Coronary artery (tissue), 2 donors: ENCODE data around the gene HOXB1.
A peak's percentile ranks its signal among the peaks of the same experiment; 100 is the strongest.
"Not testable (repeated sequence)": the region's sequence is repeated elsewhere in the genome, so short reads cannot be mapped to it uniquely, and the experiment has no call there.

Experiments used
- DNase-seq: peaks from one replicate; pipeline ENCODE4 v3.0.0-alpha.2; 2017; ENCODE audit warnings: low spot score
- H3K27ac ChIP-seq, 2 donors: fragments of 200-600 bp; sonication (generic); one replicate each; pipeline ENCODE4 v1.5.1; 2016 to 2019
- H3K4me3 ChIP-seq: fragments of 200-600 bp; sonication (generic); 2 replicates; pipeline ENCODE4 v1.5.1; 2016; ENCODE audit warnings: mild to moderate bottlenecking, moderate library complexity
- TF ChIP-seq, protein P1 (sequence below): fragments of 200-600 bp; sonication (generic); IDR thresholded peaks from one replicate; pipeline ENCODE4 v1.5.1; 2019; ENCODE audit warnings: antibody characterized with exemption

HOXB1 gene

DNA sequence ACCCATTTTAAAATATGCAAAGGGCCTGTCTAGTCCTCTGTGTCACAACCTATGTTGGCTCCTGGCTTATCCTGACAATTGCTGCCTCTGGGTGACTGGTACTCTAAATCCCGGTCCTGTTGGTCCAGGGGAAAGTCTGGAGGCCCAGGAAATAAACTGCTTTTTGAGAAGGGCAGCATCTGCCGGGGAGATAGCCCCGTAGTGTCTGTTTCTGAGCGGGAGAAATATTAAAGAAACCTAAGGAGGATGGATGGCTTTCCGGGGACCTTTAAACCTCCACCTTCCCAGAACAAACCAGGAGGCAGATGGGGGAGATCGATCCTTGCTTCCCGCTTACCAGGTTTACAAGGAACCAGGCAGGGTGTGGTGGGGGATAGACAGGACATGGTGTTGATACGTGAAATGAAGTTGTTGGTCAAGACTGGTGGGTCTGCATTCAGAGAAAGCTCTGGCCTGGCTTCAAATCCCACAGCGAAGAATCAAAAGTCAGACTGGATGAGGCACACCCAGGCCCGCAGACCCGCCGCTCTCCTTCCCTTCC lies 10.3 kb upstream of the HOXB1 start:
- Histone ChIP-seq H3K27ac (peak overlapping the region; percentile 89 to 93), H3K4me3 (peak overlapping the region; percentile 87)
- TF ChIP-seq, protein P1, sequence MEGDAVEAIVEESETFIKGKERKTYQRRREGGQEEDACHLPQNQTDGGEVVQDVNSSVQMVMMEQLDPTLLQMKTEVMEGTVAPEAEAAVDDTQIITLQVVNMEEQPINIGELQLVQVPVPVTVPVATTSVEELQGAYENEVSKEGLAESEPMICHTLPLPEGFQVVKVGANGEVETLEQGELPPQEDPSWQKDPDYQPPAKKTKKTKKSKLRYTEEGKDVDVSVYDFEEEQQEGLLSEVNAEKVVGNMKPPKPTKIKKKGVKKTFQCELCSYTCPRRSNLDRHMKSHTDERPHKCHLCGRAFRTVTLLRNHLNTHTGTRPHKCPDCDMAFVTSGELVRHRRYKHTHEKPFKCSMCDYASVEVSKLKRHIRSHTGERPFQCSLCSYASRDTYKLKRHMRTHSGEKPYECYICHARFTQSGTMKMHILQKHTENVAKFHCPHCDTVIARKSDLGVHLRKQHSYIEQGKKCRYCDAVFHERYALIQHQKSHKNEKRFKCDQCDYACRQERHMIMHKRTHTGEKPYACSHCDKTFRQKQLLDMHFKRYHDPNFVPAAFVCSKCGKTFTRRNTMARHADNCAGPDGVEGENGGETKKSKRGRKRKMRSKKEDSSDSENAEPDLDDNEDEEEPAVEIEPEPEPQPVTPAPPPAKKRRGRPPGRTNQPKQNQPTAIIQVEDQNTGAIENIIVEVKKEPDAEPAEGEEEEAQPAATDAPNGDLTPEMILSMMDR: no peak
- DNase-seq: no peak

DNA sequence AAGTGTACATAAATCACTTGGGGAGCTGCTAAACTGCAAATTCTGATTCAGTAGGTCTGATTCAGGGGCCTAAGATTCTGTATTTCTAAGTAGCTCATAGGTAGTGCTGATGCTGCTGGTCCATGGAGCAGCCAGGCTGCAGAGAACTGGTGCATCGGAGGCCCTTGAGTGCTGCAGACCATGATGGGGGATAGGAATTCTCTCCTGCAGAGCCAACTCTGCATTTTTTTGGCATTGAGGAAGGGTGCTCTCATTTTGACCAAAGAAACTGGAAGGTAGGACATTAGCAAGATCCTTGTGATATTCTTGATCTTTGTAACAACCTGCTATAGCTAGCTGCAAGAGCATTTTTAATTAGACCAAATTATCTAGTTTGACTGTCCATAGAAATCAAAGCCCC lies 9.4 kb upstream of the HOXB1 start:
- no peak overlapping the region for H3K27ac ChIP-seq
- TF ChIP-seq, protein P1: no peak
- no peak for DNase-seq
- H3K4me3 ChIP-seq: no peak overlapping the region

DNA sequence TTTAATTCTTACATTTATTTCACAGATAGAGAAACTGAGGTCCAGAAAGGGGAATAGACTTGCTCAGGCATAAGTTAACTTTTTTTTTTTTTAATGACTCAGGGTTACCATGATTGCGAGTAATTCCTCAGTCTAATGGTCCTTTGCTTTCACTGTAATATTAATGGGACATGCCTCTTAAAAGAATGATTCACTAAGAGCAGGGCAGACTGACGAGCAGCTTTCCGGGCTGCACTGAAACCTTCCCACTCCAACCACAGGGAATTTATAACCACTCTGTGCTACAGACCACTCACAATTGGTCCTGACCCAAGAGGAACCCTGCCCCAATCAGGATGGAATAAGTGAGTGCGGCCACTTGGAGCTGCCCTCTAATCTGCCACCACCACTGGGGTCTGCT lies 8.4 kb upstream of the HOXB1 start:
- no peak overlapping the region for H3K27ac ChIP-seq
- DNase-seq: no peak

DNA sequence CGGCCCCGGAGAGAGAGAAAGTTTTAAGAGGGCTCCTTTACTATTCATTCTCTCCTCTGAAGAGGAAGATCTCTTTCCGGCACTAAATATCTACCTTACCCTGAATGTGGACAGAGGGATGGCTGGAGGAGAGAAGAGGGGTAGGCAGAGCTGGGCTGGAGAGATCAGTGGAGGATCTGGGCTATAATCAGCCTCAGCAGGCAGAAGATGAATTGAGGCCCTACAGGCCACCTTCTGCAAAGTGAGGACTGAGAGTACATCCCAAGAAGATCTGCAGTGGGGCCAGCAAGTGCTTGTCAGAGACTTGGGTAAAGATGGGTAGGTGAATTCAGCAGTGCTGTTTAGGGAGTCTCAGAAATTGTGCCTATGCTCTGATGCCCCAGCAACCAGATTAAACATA lies 6.5 kb upstream of the HOXB1 start:
- TF ChIP-seq, protein P1: no peak
- Histone ChIP-seq H3K4me3 (no peak overlapping the region), H3K27ac (no peak overlapping the region)
- no peak for DNase-seq

More for the DNA sequence above, 8.4 kb upstream of the HOXB1 start:
- TF ChIP-seq, protein P1: no peak
- H3K4me3 ChIP-seq: no peak overlapping the region

DNA sequence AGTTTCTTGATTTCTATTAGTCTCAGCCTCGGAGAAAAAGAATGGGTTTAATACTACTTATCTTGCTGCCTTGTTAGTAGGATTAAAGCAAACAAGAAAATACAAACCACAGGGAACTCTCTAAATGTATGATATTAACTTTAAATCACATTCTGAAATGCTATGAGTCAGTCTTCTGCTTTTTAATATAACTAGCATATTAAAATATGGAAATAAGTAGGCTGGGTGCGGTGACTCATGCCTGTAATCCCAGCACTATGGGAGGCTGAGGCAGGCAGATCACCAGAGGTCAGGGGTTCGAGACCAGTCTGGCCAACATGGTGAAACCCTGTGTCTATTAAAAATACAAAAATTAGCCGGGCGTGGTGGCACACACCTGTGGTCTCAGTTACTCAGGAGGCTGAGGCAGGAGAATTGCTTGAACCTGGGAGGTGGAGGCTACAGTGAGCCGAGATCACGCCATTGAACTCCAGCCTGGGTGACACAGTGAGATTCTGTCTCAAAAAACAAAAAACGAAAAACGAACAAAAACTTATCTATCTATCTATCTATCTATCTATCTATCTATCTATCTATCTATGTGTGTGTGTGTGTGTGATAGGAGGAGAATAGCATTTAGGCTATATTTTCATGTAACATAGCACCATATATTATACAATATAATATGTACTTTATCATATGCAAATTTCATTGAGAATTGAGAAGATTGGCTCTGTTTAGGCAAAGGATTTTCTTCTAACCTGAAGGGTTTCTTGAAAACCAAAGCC lies 5.2 kb upstream of the HOXB1 start:
- DNase-seq, H3K27ac ChIP-seq, H3K4me3 ChIP-seq: not testable (repeated sequence)

DNA sequence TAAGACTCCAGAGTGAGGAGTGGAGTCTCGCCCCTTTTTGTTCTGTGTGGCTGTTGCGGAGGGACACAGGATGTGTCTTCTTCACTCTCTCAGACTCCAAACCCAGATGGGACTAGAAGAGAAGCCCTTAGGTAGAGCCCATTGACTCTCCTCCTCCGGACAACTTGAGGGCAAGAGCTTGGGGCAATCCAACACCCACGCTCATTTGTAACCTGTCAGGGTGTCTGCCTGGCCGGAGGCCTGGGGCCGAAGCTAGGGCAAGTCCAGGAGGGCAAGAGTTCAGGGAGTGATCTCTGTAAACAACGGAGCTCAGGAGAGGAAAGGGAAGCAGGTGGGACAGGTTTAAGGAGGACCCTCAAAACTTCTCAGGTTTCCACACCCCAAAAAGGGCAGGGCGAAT lies 1.4 kb upstream of the HOXB1 start:
- no peak overlapping the region for H3K27ac ChIP-seq
- H3K4me3 ChIP-seq: no peak overlapping the region
- DNase-seq: no peak
- TF ChIP-seq, protein P1: no peak

DNA sequence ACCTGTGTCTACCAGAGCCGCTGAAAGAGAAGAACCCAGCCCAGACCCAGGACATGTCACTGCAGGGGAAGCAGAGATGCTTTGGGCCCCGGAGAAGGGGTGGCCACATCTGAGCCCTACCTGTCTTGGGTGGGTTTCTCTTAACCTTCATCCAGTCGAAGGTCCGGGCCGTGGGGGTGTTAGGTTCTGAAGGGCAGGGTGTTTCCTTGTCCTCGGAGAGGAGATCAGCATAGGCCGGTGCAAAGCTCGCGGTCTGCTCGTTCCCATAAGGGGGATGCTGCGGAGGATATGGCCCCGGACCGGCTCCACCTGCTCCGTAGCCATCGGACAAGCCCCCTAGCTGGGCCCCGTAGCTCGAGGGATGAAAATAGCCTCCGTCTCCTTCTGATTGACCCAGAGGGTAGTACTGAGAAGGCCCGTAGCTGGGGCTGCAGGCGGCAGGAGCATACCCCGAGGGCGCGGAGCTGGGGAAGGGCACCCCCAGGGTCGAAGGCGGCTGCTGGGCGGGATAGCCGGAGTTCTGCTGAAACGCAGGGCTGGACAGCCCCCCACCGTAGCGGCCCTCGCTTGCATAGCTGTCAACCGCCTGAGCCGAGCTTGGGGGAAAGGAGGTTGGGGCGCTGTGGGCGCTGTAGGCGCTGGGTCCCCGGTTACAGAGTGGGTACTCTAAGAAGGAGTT lies 464 bp downstream of the HOXB1 start:
- TF ChIP-seq, protein P1: no peak
- DNase-seq: no peak
- H3K27ac ChIP-seq: no peak overlapping the region
- H3K4me3 ChIP-seq: no peak overlapping the region
